GM21528 (cell line): ENCODE results near the gene GCDH.

Experiments
- ATAC-seq: cut with Tn5 transposase; IDR thresholded peaks from one replicate; pipeline ENCODE4 v1.9.1; 2021; ENCODE audit warnings: mild to moderate bottlenecking, moderate library complexity; ENCODE audit not compliant: unreplicated experiment, low FRiP score

Gene GCDH

DNA sequence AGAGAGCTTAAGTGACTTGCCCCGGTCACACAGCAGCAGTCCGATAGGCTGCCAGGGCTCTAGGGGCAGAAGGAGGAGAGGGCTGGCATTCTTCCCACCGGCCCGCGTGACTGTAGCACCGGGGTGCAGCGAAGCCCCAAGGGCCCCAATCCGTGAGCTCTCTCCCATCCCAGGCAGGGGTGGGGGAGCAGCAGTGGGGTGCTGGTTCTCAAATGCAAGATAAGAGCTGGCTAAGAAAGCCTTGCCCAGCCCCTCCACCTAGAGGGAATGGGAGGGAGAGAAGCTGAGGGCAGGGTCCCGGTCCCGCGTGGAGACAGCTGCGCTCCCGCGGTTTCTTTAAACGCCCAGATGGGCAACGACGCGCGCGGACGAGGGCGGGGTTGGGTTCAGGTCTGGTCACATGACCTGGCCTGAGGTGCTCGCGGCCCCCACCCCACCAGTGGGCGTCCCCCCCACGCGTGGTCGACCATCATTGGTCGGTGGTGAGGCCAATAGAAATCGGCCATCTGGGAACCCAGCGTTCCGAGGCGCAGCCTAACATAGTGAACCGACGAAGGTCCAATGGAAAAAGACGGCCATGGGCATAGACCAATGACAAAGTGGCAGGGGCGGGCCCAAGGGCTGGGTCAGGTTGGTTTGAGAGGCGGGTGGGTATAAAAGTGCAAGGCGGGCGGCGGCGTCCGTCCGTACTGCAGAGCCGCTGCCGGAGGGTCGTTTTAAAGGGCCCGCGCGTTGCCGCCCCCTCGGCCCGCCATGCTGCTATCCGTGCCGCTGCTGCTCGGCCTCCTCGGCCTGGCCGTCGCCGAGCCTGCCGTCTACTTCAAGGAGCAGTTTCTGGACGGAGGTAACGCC, 47.2 kb downstream of the GCDH start, which contains the start of gene CALR:
TSS of gene CALR (plus strand) at position 683 of the 852 bp plus-strand sequence. CDS start at position 754, 71 bp downstream.
- peak; percentile 79 for ATAC-seq

GRCh38 chr19:12938779-12939601, 48.0 kb downstream of the GCDH start:
- peak; percentile 7 for ATAC-seq

- ATAC-seq: no peak
Measured at GRCh38 chr19:12939975-12940423, 49.0 kb downstream of the GCDH start.

- ATAC-seq: no peak
Measured at GRCh38 chr19:12940897-12941296, 49.9 kb downstream of the GCDH start.

GRCh38 chr19:12943437-12944044, 52.6 kb downstream of the GCDH start:
- no peak for ATAC-seq

DNA sequence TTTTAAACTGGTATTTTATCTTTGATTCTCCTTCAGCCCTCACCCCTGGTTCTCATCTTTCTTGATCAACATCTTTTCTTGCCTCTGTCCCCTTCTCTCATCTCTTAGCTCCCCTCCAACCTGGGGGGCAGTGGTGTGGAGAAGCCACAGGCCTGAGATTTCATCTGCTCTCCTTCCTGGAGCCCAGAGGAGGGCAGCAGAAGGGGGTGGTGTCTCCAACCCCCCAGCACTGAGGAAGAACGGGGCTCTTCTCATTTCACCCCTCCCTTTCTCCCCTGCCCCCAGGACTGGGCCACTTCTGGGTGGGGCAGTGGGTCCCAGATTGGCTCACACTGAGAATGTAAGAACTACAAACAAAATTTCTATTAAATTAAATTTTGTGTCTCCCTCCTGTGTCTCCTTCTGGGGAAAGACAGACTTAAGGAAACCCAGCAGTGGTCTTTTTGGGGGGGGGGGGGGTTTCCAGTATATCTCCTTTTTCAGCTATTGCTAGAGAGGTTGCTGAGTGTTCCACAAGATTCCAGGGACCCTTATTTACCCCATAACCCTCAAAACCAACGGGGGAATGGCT, 53.2 kb downstream of the GCDH start:
- no peak for ATAC-seq

- peak; percentile 70 for ATAC-seq
Measured at GRCh38 chr19:12945479-12946091, 54.6 kb downstream of the GCDH start, which contains the start of gene RAD23A. RAD23A (plus strand) TSS chr19:12945862; CDS start chr19:12945949, 87 bp downstream.

DNA sequence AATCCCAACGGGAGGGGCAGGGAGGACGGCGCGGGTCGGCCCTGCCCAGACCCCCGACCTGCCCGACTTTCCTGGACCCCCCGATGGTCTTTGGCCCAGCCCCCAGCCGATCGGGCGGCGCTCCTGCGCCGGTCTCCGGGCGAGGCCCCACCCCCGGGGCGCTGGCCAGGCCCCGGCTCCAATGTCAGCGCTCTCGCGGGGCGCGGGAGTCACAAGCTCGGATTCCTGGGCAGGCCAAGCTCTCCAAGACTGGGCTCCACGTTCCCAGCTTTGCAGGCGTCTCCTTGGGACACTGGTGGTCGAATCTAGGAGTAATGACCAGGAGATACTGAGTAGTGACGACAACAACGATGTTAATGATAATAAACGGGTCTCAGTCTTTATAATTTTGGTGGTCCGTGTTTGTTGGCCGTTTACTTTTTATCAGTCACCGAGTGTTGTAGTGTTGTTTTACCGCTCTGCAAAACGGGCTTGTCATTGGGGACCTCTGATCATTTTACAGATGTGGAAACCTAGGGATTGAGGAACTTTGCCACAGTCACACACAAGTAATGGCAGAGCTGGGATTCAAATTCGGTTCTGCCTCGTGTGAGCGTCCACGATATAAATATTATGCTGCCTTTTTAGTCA, 55.2 kb downstream of the GCDH start:
- ATAC-seq: peak; percentile 44

- no peak for ATAC-seq
Measured at GRCh38 chr19:12946731-12947496, 56.0 kb downstream of the GCDH start.

- ATAC-seq: no peak
Measured at GRCh38 chr19:12947702-12948611, 57.0 kb downstream of the GCDH start.

- no peak for ATAC-seq
Measured at GRCh38 chr19:12948612-12949362, 57.8 kb downstream of the GCDH start.
